Loucy (cell line): ENCODE results near the gene MBD5.

Source experiments
- EZH2phosphoT487 ChIP-seq: fragments of 200-600 bp; IDR thresholded peaks from 2 replicates; pipeline ENCODE4 v1.6.1; 2018; ENCODE audit warnings: antibody characterized with exemption, mild to moderate bottlenecking, moderate library complexity, borderline replicate concordance
- TF ChIP-seq, protein P1 (sequence below): fragments of 200-600 bp; sonication (generic); conservative IDR thresholded peaks from 2 replicates; pipeline ENCODE4 v1.5.1; 2014; ENCODE audit warnings: mild to moderate bottlenecking, antibody characterized with exemption, low read length

DNA sequence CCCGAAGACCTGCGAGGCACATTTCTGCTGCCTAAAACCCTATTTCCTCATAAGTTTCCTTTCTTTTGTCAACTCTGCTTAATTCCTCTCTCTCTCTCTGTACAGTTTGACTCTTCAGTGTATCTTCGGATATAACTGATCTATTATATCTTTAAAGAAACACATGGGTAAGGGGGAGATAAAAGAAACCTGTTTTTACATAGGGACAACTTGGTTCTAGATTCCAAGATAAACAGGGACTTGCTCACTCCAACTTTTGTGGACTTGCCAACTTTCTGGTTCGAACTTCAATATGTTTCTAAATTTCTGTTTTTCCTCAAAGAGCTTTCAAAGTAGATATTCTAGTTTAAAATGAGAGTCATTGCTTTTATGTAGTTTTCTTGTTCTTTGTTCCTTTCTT, 441.0 kb downstream of the MBD5 start:
- TF ChIP-seq, protein P1, sequence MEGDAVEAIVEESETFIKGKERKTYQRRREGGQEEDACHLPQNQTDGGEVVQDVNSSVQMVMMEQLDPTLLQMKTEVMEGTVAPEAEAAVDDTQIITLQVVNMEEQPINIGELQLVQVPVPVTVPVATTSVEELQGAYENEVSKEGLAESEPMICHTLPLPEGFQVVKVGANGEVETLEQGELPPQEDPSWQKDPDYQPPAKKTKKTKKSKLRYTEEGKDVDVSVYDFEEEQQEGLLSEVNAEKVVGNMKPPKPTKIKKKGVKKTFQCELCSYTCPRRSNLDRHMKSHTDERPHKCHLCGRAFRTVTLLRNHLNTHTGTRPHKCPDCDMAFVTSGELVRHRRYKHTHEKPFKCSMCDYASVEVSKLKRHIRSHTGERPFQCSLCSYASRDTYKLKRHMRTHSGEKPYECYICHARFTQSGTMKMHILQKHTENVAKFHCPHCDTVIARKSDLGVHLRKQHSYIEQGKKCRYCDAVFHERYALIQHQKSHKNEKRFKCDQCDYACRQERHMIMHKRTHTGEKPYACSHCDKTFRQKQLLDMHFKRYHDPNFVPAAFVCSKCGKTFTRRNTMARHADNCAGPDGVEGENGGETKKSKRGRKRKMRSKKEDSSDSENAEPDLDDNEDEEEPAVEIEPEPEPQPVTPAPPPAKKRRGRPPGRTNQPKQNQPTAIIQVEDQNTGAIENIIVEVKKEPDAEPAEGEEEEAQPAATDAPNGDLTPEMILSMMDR = no peak
- TF ChIP-seq EZH2phosphoT487 = no peak
